ENCODE results near the gene IGSF21.

DNA sequence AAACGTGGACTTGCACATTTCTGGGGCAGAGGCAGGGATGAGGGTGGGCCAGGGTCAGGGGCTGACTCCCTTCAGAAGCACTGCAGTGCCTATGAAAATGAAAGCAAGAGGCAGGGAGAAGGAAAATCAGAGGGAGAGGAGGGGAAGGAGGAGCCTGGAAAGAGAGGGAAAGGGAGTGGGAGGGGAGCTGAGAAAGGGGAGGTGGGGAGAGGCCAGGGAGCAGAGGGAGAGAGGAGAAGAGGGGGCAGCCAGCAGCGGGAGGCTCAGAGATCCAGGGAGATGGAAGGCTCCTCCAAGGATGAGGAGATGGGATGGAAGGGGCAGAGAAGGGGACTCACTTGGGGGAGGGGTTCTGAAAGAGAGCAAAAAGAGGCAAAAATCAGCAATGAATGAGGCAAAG, 276.9 kb downstream of the IGSF21 start:
- TF ChIP-seq RARB (CRISPR knock-in tag; IDR thresholded peaks at IDR 0.05) (no peak), ISL1 (CRISPR knock-in tag; IDR thresholded peaks at IDR 0.05) (no peak), TCF4 (CRISPR knock-in tag; IDR thresholded peaks at IDR 0.05; ENCODE audit: borderline replicate concordance) (no peak), PPARA (CRISPR knock-in tag; IDR thresholded peaks at IDR 0.05; ENCODE audit: borderline replicate concordance) (no peak)
- TF ChIP-seq, protein P1, sequence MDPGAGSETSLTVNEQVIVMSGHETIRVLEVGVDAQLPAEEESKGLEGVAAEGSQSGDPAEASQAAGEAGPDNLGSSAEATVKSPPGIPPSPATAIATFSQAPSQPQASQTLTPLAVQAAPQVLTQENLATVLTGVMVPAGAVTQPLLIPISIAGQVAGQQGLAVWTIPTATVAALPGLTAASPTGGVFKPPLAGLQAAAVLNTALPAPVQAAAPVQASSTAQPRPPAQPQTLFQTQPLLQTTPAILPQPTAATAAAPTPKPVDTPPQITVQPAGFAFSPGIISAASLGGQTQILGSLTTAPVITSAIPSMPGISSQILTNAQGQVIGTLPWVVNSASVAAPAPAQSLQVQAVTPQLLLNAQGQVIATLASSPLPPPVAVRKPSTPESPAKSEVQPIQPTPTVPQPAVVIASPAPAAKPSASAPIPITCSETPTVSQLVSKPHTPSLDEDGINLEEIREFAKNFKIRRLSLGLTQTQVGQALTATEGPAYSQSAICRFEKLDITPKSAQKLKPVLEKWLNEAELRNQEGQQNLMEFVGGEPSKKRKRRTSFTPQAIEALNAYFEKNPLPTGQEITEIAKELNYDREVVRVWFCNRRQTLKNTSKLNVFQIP (CRISPR knock-in tag; IDR thresholded peaks at IDR 0.05; ENCODE audit: borderline replicate concordance, low read depth), result no peak

All from SK-N-SH treated with all-trans-retinoic acid at 6 μM for 48 hours (cell line).